GM20431 (cell line): ENCODE data around the gene METTL22.

Experiments
- in situ Hi-C: fragments of 300-500 bp; cut with MseI, MboI; formaldehyde crosslinking; loops from one replicate; pipeline ENCODE4 v1.15.0; 2020; ENCODE audit warnings: low sequenced_read_pairs; ENCODE audit not compliant: unreplicated experiment

Gene METTL22

DNA sequence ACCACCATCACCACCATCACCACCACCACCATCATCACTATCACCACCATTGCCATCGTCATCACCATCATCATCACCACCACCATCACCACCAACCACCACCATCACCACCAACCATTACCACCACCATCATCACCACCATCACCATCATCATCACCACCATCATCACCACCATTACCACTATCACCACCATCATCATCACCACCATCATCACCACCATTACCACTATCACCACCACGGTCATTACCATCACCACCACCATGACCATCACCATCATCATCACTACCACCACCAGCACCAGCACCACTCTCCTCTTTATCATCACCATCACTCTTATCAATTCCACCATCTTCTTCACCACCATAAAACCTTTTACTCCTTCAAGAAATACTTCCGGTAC, 30.0 kb upstream of the METTL22 start:
- in situ Hi-C loops, result no loop called here

DNA sequence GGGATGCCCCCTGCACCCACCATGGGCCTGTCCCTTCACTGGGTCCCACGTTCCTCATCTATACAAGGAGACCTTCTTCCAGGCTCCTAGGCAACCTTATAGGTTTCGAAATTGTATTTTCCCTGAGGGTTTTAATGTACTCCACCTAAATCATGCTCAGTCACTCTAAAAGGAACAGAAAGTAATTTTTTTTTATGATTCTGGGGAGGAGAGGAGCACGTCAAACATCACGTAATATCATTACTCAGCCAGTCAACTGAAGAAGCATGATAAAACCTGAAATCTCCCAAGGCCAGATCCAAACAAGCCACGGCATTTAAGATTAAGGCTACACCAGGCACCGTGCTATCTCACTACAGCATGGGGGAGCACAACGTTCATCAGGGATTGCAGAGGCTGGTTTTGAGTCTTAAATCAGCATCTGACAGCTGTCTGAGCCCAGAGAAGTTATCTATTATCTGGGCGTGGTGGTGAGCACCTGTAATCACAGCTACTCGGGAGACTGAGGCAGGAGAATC, 27.3 kb upstream of the METTL22 start:
- in situ Hi-C loops, result no loop called here

DNA sequence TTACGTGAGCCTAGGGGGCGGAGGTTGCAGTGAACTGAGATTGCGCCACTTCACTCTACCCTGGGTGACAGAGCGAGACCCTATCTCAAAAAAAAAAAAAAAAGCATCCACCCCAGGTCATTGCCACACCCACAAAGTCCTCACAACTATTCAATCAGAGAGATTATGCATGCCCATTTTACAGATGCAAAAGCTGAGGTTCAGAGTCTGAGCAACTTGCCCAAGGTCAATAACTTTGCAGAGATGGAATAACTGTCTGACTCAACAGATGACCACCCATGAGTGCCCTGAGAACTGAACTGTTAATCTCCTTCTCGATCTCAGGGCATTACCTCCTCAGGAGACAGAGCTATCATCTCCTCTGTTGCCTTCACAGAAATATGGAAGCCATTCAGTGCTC, 25.7 kb upstream of the METTL22 start:
- in situ Hi-C loops, result no loop called here

DNA sequence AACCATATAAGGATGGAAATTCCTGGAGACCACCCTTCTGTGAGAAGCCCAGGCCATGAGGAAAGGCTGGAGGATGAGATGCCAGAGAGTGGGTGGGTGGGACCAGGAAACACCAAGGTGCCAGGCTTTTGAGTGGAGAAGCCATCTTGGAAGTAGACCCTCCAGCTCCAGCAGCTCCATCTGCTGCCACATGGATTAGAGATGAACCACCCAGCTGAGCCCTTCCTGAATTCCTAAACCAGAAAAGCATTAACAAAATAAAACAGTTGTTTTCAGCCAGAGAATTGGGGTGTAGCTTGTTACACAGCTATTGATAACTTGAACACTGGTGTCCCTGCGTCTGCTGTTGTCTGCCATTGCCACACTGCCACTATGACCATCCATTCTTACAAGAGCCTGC, 24.9 kb upstream of the METTL22 start:
- in situ Hi-C loops, result no loop called here

DNA sequence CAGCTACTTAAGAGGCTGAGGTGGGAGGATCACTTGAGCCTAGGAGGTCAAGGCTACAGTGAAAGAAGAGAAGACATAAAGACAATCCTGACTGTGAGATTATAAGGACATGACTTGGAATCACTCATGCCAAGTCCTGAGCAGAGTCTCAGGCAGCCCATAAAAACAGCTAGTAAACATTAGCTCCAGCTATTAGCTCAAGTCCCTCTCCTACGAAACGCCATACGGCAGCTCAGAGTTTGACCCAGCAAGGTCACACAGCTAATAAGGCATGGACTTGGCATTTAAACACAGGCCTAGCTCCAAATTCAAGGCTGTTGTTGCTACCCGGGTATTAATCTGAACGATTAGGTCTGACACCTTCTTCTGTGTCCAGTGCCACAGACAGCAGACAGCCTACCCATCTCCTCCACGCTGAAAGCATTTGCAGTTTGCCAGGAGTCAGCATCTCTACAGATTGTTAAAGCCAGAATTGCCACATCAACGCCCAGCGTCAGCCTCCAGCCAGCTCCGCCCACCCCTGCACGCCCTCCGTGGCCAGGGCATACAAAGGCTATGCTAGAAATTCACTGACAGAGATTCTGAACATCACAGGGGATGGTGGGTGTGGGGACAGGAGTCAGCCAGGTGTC, 21.2 kb upstream of the METTL22 start:
- in situ Hi-C loops, result no loop called here

DNA sequence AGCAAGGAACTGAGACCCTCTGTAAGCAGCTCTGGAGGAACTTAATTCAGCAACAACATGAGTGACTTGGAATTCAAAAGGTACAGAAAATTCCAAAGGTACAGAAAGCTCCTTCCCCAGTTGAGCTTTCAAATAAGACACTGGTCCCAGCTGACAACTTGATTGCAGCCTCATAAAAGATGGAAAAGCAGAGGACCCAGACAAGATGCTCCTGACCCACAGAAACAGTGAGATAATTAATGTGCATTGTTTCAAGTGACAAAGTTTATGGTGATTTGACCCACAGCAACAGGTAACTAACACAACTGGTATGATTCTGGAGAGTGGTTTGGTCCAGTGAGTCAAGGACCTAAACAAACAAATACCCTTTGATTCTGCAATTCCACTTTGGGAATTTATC, 15.9 kb upstream of the METTL22 start:
- in situ Hi-C loops, result no loop called here

DNA sequence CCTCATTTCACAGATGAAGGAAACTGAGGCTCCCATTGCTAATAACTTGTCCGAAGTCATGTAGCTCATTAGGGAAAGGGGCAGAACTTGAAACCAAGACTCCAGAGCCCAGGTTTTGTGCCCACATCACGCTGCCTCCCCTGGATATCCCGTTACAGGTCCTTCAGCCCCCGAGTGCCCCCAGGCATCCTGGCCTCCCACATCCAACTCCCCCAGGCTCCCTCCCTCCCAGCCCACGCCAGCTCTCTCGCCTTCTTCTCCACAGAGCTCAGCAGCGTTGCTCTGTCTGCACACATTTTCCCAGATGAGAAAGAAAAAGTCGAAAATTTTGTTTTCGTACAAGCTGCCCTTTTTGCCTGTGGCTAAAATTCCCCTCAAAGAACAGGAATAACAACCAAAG, 14.3 kb upstream of the METTL22 start:
- in situ Hi-C loops, result no loop called here

DNA sequence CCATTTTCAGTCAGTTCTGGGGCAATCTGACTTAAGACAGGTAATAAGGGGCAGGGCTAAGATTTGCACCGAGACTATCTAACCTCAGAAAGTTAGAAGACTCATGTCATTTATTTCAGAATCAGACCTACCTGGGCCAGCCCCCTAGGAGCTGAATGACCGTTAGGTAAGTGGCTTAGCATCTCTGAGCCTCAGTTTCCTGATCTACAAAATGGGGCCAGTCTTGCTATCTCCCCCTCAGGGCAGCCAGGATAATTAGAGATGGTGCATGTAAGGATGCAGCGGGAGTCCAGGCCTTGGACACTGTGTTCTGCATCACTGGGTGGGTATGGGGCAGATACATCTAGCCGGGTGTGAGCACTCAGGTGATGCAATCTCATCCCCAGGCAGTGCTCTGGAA, 10.4 kb upstream of the METTL22 start:
- in situ Hi-C loops, result no loop called here

DNA sequence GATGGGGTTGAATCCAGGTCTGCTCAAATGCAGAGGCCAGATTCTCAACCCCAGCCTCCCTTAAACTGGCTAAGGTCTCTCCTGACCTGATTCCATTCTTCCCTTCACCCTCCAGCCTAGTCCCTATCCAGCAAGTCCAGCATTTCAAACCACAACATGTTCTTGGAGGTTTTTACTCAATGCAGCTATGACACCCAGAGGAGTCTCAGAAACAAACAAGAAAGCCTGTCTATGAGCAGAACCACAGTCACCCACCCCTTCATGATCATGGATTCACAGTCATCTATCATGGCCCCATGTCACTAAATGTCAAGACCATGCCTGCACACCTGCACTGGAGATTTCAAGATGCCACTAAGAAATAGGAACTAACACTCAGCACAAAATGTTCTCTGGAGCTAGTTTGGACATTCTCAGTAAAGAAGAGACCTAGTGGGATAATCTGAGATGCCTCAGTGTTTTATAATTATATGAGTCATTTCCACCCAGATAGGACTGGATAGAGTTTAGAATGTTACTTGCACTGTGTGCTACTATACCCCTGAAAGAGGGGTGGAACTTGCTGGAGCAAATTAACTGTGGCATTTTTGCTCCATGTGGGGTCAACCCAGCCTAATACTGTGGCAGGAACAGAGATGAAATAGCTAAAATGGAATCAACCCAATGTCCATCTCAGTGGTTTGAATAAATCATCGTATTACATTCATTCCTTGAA, 9.5 kb upstream of the METTL22 start:
- in situ Hi-C loops, result no loop called here

DNA sequence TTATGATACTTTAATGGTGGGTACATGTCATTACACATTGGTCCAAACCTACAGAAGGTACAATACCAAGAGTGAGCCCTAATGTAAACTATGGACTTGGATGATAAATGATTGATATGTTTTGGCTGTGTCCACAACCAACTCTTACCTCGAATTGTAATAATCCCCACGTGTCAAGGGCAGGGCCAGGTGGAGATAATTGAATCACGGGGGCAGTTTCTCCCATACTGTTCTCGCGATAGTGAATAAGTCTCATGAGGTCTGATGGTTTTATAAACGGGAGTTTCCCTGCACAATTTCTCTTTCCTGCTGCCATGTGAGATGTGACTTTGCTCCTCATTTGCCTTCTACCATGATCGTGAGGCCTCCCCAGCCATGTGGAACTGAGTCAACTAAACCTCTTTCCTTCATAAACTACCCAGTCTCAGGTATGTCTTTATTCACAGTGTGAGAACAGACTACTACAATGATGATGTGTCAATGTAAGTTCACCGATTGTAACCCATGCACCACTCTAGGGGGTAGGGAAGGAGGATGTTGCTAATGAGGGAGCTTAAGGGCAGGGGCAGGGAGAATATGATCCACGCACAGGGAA, 7.0 kb upstream of the METTL22 start:
- in situ Hi-C loops, result no loop called here

DNA sequence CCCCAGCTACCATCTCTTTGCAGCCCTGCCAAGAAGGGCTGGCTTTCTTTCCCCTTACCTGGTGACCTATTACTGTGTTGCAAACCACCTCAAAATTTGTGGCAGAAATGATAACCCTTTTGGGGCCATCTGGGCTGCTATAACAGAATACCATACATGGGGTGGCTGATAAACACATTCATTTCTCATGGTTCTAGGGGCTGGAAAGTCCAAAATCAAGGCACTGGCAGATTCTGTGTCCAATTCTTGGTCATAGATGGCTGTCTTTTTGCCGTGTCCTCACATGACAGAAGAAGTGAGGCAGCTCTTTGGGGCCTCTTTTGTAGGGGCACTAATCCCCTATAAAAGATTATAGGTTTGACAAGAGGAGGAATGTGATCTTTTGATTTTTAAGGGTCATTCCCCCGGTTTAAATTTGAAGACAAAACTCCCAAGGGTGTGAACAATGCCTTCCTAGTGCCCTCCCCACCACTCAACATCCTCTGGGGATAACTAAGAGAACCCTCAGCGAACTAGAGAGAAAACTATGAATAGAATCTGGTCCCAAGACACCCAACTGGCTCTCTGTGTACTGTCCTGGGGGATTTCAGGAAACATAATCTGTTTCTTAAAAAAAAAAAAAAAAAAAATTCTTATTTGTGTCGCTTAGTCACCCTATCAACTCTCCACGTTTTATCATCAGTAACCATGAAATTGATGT, 1.7 kb upstream of the METTL22 start:
- in situ Hi-C loops, result no loop called here

DNA sequence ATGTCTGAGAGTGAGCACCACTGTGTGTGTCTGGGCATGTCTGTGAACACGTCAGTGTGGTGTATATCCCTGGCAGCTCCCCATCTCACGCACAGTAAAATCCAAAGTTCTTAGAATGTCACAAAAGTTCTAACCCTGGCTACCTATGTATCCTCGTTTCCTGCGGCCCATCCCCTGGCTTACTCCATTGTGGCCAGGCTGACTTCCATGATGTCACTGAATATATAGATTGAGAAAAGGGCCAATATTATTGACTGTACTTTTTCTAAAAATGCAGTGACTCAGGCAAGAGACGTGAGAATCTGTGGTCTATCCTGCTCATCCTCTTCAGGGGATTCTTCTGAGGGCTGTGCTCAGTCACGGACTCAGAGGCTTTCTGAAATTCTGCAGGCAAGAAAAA, 963 bp upstream of the METTL22 start:
- in situ Hi-C loops, result no loop called here

DNA sequence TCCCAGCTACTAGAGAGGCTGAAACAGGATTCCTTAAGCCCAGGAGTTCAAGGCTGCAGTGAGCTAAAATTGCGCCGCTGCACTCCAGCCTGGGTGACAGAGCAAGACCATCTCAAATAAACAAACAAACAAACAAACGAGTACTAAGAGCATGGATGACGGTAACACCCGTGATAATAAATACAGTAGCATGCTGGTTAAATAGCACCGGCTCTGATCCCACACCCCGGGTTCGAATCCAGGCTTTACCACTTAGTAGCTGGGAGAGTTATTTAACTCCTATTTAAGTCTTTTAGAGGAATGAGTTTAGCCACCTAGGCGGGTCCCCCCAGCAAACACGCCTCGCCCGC, 301 bp upstream of the METTL22 start:
- in situ Hi-C loops, result no loop called here

DNA sequence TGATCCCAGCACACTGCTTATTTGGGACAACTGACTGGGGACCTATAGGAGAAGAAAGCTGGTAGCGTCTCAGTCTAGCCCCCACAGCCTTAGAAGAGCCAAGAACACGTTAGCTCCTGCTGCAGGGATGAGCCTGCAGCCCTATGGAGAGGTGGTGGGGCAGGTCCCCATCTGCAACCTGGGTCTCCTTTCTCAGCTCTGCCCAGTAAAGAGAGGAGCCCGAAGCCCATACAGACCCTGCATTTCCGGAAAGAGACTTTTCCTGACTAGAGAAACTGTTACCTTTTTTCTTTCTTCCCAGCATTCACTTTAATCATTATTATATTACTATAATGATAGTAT, 788 bp downstream of the METTL22 start:
- in situ Hi-C loops, result no loop called here

DNA sequence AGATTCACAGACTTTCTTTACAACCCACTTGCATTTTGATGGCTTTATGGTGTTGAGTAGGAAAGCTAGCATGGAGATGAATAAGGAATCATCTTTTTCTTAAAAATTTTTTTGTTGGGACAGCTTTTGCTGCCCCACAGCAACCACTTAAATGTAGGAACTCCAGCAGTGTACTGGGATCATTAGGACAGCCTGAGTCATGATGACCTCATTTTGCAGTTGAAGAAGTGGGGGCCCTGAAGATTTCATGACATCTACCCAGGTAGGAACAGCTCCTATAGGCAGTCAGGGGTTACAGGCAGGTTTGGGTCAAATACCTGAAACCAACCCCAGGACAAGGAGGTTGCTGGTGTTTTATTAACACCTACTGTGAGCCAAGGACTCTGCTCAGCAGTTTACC, 2.1 kb downstream of the METTL22 start:
- in situ Hi-C loops, result no loop called here

DNA sequence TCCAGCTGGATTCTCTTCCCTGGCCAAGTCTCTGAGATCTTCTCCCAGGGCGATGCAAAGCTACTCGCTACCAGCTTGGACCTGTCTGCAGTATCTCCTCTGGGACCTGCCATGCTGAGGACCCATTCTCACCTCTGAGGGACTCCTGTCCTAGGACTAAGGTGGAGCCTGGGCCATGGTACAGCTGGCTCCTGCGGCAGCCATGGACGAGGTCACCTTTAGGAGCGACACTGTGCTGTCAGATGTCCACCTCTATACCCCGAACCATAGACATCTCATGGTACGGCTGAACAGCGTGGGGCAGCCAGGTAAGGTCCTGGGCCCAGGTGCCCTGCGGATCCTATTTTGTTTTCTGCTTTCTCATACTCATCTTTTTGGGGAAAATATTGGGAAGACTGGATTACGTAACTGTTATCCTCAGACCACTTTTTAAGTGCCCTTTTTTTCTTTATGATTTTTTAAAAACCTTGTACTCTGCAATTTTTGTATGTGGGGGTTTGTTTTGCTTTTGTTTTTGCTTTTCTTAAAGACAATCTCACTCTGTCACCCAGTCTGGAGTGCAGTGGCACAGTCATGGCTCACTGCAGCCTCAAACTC, 4.1 kb downstream of the METTL22 start:
- in situ Hi-C loops, result loop anchor here (25.0 kb wide), 1 partner anchor 512 kb away; no protein-coding TSS in a partner anchor

DNA sequence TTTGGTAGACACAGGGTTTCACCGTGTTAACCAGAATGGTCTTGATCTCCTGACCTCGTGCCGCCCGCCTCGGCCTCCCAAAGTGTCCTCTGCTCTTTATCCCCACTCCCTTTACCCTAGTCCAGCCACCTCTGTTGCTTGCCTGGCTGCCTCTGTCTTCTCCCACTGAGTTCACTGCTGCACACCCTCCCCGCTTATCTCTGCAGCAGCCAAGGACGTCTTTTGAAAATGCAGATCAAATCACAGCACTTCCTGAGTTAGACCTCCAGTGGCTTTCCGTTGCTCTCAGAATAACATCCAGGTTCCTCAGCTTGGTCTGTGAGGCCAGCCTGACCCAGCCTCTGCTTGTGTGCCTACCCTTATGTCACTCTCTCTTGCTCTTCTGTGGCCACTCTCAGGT, 5.4 kb downstream of the METTL22 start:
- in situ Hi-C loops, result loop anchor here (25.0 kb wide), 1 partner anchor 510 kb away; no protein-coding TSS in a partner anchor

DNA sequence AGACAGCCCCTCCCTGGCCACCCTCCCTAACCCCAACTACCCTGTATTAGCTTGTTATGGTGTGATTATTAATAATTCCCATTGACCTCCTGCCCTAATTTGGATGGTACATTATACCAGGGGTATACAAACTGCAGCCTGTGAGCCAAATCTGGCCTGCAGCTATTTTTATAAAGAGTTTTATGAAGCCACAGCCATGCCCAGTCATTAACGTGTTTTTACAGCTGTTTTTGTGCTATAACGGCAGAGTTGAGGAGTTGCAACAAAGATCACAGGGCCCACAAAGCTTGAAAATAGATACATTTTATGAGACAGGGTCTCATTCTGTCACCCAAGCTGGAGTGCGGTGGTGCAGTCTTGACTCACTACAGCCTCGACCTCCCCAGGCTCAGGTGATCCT, 6.0 kb downstream of the METTL22 start:
- in situ Hi-C loops, result loop anchor here (25.0 kb wide), 1 partner anchor 510 kb away; no protein-coding TSS in a partner anchor

DNA sequence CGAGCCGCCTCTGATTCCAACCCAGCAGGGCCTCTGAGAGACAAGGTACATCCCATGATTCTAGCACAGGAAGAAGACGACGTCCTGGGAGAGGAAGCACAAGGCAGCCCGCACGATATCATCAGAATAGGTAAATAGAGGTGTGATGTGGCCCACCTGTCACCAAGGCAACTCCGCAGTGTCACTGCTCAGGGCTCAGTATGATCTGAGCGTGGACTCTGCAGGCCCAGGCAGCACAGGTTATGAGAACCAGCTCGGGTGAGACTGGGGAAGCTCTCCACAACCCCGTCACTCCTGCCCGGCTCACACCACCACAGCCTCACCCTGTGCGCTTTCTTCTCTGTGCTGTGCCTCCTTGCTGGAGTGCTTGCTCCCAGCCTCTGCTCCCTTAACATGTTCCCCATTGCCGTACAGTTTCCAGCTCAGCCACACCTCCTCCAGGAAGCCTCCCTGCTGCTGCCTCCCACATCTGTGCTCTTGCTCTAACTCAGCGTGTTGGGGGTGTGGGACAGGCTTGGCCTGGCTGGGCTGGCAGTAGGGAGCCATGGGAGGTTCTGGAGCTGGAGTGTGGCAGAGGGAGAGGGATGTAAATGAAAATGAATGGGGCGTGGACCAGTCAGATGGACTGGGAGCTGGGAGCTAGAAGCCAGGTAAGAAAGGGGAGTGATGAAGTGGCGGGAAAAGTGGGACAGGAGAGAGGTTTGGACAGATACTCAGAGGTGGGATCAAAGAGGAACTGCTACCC, 7.7 kb downstream of the METTL22 start:
- in situ Hi-C loops, result loop anchor here (25.0 kb wide), 1 partner anchor 508 kb away; no protein-coding TSS in a partner anchor
